Right hindlimb (tissue), 1 donor: ENCODE data around the gene IFNLR1.

Source experiments
- DNase-seq: peaks from one replicate; pipeline ENCODE4 v3.0.0-alpha.2; 2018

IFNLR1 gene

GRCh38 chr1:24147194-24147593, 39.9 kb downstream of the IFNLR1 start:
- no peak for DNase-seq

GRCh38 chr1:24142546-24143534, 44.2 kb downstream of the IFNLR1 start, which contains the start of gene IL22RA1:
TSS of gene IL22RA1 (minus strand) at chr1:24143140. CDS start at chr1:24143082, 58 bp downstream.
- no peak for DNase-seq

GRCh38 chr1:24141311-24141997, 45.6 kb downstream of the IFNLR1 start:
- no peak for DNase-seq

- no peak for DNase-seq
Observed at GRCh38 chr1:24140741-24141181, 46.3 kb downstream of the IFNLR1 start.

DNA sequence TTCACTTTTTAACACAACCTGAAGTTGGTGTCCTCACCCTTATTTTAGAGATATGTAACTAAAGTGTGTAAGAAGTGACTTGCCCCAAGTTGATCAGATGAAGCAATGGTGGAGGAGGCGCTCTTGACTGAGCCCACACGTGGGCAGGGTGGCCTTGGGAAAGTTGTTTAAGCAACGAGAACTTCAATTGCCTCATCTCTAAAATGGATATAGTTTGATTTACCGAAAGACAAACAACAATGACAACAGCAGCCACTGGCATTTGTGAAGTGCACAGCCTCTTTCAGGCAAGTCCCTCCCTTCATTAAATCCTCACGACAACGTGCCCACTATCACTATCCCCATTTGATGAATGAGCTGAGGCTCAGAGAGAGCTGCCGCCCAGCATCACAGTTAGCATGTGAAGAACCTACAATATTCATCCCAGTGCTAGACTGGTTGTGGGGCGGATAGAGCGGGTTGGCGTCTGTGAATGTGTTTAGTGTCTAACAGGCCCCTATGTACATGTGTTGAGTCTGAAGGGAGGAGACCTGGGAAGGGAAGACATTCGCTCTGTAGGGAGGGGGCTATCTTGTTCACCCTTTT, 47.2 kb downstream of the IFNLR1 start:
- DNase-seq: no peak

GRCh38 chr1:24139222-24139489, 47.9 kb downstream of the IFNLR1 start:
- DNase-seq: no peak

DNA sequence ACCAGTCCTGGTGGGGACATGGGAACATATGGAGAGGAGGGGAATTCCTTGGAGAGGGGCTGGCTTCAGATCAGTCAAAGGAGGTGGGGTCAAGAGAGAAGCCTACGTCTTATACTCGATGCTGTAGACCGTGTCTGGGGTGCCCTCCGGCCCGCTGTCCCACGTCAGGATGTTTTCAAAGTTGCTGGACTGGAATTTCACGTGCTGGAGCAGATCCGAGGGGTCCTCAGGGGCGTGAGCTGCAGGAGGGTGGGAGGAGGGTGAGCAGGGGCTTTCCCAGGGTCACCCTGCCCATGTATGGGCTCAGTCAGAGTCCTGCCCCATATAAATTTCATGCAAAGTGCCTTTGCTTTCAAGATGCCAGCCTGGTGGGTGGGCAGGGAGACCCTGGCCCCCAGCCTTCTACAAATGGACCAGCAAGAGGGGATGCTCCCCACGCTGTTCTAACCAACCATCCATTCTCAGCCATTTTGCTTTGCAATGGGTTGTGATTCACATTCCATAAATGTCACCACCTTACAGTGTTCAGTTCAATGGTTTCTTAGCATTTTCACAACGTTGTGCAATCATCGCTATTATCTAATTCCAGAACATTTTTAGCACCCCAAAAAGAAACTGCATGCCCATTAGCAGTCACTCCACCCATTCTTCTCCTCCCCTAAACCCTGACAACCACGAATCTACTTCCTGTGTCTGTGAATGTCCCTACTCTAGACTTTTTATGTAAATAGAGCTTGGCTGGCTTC, 48.4 kb downstream of the IFNLR1 start:
- no peak for DNase-seq

DNA sequence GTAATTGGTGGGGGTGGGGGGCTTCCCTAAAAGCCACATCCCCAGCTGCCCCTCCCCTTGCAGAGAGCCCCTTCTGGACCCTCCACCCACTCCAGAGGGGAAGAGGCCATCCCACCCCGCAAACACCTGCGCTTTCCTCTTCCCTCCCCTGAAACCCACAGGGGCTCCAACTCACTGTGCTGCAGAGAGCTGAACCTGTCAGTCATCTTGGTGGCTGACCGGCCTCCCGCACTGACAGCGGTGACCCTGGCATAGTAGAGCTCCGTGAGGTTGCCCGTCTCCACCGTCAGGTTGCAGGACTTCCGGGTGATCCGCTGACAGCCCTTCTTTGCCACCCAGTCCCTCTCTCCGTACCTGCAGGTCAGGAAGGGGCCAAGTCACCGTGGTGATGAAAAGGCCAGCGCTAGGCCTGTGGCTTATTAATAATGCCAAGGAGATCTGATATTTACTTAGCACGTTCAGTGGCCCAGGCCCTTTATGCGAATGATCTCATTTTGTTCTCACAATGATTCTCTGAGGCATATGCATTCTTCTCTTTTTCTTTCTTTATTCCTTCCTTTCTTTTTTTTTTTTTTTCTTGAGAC, 50.0 kb downstream of the IFNLR1 start:
- DNase-seq: no peak

DNA sequence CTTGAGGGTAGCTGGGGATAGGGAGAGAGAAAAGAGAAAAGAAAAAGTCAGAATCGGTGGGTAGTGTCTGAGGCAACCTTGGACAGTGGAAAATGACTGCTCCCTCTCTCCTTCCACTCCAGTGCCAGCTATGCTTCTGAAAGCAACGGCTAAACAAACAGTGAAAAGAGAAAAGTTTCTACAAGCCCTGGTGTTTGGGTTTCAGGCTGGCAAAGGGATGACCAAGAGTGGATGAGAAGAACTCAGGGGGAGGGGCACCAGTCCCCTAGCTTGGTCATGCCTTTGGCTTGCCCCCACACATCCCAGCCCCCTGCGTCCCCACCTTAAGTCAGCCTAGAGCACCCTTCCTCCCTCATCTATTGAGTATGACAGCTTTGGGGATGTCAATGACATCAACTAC, 52.7 kb downstream of the IFNLR1 start:
- no peak for DNase-seq

- DNase-seq: no peak
Observed at GRCh38 chr1:24133819-24134218, 53.3 kb downstream of the IFNLR1 start.

DNA sequence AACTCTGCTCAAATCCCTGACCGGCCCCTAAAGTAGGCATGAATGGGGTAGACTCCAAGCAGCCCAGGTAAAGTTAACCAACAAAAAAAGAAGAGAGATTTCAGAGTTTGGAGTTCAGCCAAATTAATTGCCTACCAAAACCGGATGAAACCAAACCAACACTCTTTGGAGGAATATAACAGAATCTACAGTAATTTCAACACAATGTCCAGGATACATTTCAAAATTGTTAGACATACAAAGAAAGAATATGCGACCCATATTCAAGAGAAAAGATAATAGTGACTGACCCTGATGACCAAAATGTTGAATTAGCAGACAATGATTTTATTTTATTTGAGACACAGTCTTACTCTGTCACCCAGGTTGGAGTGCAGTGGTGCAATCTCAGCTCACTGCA, 56.7 kb downstream of the IFNLR1 start:
- DNase-seq: no peak

- DNase-seq: no peak
Observed at GRCh38 chr1:24127801-24128363, 59.2 kb downstream of the IFNLR1 start.

DNA sequence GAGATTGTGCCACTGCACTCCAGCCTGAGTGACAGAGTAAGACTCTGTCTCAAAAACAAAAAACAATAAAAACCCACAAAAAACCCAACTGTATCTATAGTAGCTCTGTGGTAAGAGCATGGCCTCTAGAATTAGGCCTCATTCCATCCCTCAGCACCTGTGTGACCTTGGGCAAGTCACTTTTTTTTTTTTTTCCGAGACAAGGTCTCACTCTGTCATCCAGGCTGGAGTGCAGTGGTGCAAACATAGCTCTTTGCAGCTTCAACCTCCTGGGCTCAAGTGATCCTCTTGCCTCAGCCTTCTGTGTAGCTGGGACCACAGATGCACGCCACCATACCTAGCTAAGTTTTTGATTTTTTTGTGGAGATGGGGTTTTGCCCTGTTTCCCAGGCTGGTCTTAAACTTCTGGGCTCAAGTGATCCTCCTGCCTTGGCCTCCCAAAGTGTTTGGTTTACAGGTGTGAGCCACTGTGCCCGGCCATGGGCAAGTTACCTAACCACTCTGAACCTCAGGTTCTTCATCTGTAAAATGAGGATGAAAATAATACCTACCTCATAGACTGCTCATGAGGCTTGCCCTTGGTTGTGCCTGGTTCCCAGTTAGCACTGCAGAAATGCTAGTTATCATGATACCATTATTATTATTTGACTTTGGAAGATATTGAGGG, 59.8 kb downstream of the IFNLR1 start:
- DNase-seq: no peak

DNA sequence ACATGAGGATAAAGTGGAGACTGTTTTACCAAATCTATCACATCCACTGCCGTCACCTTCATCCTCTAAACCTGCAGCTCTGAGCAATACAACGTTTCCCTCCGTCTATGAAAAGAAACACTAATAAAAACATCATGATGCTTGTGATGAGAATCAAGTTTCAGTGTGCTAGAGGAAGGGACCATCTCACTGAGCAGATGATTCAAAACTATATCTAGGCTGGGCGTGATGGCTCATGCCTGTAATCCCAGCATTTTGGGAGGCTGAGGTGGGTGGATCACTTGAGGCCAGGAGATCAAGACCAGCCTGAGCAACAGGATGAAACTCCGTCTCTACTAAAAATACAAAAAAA, 60.4 kb downstream of the IFNLR1 start:
- DNase-seq: no peak

- DNase-seq: no peak
Observed at GRCh38 chr1:24126018-24126671, 60.9 kb downstream of the IFNLR1 start.

GRCh38 chr1:24125456-24125855, 61.6 kb downstream of the IFNLR1 start:
- DNase-seq: no peak

DNA sequence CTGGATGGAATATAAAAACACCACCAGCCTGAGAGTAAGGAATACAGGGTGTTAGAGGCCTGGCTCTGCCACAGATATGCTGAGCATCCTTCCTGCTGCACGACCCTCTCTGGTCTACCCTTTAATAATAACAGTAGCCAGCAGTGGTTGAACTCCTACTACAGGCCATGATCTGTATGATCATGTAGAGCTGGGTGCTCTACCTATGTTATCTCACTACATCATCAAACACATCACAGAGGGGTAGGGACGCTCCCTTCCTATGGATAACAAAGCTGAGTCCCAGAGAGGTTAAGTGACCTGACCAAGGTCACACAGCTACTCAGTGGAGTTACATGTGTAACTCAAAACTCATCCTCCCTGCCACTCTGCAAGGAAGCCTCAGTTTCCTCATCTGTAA, 62.1 kb downstream of the IFNLR1 start:
- DNase-seq: no peak

- no peak for DNase-seq
Observed at GRCh38 chr1:24123611-24124010, 63.5 kb downstream of the IFNLR1 start.

DNA sequence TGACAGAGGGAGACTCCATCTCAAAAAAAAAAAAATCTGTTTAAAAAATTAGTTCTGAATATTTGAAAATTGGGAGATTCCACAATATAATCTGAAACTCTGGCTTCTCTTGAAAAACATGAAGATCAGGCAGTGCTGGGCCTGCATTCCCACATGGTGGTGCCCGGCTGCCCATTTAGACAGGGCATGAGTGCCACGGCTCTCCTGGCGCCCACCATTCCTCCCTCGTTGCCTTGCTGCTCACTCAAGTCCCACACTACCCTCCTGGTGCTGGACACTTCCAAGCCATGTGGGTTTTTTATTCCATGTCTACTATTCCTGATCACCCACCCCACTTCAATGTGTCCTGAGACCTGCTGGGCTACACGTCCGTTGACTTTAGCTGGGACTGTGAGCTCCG, 64.3 kb downstream of the IFNLR1 start:
- DNase-seq: no peak

DNA sequence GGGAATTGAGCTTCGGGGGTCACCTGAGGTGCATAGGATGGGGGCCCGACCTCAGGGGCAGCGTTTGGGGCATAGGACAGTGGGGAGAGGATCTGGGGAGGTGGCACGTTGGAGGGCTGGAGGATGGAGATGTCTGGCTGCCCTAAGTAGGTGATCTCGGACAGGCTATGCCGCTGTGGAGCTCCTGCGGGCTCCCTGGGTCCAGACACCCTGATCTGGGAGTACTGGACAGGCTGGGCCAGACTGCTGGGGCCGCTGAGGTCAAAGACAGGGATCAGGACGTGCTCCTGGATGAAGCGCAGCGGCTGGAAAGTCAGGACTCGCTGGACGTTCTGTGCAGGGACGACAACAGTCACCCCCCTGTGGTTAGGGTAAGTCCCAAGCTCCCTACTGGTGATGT, 65.7 kb downstream of the IFNLR1 start:
- DNase-seq: no peak

DNA sequence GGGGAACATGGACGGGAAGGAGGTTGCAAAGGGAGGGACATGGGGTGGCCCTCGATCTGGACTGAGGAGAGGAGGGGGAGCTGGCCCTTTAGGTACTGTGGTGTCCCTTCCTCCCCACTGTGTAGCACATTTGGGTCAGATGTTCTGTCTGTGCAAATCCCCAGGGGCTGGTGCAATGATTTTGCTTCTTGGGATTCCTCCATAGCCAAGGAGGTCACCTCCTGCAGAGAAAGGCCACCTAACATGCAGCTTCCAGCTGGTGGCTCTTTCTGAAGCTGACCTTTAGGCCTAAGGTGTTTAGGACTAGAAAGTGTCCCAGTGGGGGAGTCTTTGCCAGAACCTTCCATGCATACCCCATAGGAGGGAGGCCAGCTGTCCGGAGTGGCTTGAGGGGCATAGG, 66.1 kb downstream of the IFNLR1 start:
- DNase-seq: no peak
